Gastrocnemius medialis (tissue), 4 donors: ENCODE data around the gene KIAA1549. TPM values are rescaled to one million over a fixed set of nuclear protein-coding genes. Genes with fewer than 3 reads are reported as not detected.

ENCODE experiments used
- ATAC-seq, 2 donors: fragments of 150-250 bp; one replicate each; pipeline ENCODE4 v1.9.1; 2016
- DNase-seq, 2 donors: peaks; one replicate each; pipeline ENCODE4 v3.0.0-alpha.2; 2019
- H3K27ac ChIP-seq, 4 donors: fragments of 200-600 bp; sonication (generic); 1 replicate in 1 of 4; 2 replicates in 3 of 4; pipeline ENCODE4 v1.5.1; 2016 to 2018; ENCODE audit warnings: mild to moderate bottlenecking in 2 of 4, moderate library complexity in 1 of 4
- H3K27me3 ChIP-seq, 3 donors: fragments of 200-600 bp; sonication (generic) in 2 of 3; 1 replicate in 1 of 3; 2 replicates in 2 of 3; pipeline versions ENCODE4 v1.5.1 to v1.6.0; 2016 to 2019; ENCODE audit warnings: mild to moderate bottlenecking in 1 of 3, moderate library complexity in 1 of 3
- H3K36me3 ChIP-seq, 2 donors: fragments of 200-600 bp; sonication (generic) in 1 of 2; one replicate each; pipeline ENCODE4 v1.5.1; 2017 to 2018
- H3K4me1 ChIP-seq, 2 donors: fragments of 200-600 bp; sonication (generic) in 1 of 2; one replicate each; pipeline ENCODE4 v1.5.1; 2016 to 2017; ENCODE audit warnings: mild to moderate bottlenecking in 2 of 2
- H3K4me3 ChIP-seq, 4 donors: fragments of 200-600 bp; sonication (generic) in 3 of 4; 1 replicate in 1 of 4; 2 replicates in 3 of 4; pipeline ENCODE4 v1.5.1; 2016 to 2019; ENCODE audit warnings: mild to moderate bottlenecking in 2 of 4
- H3K9me3 ChIP-seq, 3 donors: fragments of 200-600 bp; sonication (generic) in 2 of 3; 1 replicate in 1 of 3; 2 replicates in 2 of 3; pipeline ENCODE4 v1.5.1; 2016 to 2019
- POLR2A ChIP-seq, 2 donors: fragments of 450-650 bp; IDR thresholded peaks; one replicate each; pipeline ENCODE4 v1.6.1; 2017; ENCODE audit warnings: antibody characterized with exemption in 2 of 2, mild to moderate bottlenecking in 2 of 2, moderate library complexity in 2 of 2
- in situ Hi-C, 4 donors: fragments of 200-750 bp; cut with MboI; loops; one replicate each; pipeline versions ENCODE4 v1.15.0 to v1.8.0; 2017; ENCODE audit warnings: low sequenced_read_pairs in 4 of 4
- intact Hi-C: fragments of 100-400 bp; cut with DNase I; formaldehyde crosslinking; loops from one replicate; pipeline ENCODE4 v1.15.1; 2023; ENCODE audit warnings: low total_unique reads
- total RNA-seq, 4 donors: library from RNA; depleted of rRNA; stranded (reverse); fragments of >200 nt; gene quantifications; one replicate each; pipeline versions ENCODE4 v1.1.0 to v1.2.3, GENCODE V29; 2016
- TF ChIP-seq, protein P1 (sequence below), 5 experiments: fragments of 450-650 bp in 3 of 5; fragments of 200-600 bp in 2 of 5; sonication (generic) in 2 of 5; IDR thresholded peaks in 4 of 5; conservative IDR thresholded peaks in 1 of 5; 1 replicate in 4 of 5; 2 replicates in 1 of 5; pipeline ENCODE4 v1.5.1; 2016 to 2019; ENCODE audit warnings: antibody characterized with exemption in 5 of 5, mild to moderate bottlenecking in 3 of 5, moderate library complexity in 3 of 5

The KIAA1549 gene
- total RNA-seq, 4 donors from 2014 or later: 0.55 to 0.87 (median 0.75) TPM

DNA sequence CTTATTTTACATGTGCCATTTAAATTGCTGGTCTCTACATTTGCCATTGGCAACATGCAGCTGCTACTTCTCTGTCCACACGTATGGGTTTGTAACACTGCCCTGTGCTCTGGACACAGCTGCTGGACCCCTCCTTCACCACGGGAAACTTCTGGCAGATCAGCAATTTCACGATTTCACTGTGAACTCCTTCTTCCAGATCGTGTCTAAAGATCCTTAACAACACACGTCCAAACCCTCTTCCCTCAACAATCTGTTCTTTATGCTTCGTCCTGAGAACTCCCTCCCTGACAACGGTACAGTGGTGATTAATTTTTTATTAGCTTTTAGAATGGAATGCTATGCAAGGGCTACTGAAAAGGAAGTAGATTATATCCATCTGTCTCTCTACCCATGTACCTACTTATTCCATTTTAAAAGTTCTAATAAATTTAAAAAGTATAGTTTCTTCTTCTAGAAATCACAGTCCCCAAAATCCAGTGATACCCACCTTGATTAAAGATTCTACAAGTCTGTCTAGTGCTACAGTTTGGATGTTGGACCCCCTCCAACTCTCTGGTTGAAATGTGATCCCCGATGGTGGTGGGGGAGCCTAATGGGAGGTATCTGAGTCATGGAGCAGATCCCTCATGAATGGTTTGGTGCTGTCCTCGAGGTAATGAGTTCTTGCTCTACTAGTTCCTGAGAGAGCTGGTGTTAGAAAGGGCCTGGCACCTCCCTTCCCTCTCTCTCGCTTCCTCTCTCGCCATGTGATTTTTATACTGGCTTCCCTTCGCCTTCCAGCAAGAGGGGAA, 81.0 kb downstream of the KIAA1549 start:
- Histone ChIP-seq H3K9me3 (no peaks in the 10 kb centered on the region), H3K27me3 (no peaks in the 10 kb centered on the region), H3K36me3 (no peaks in the 10 kb centered on the region), H3K4me3 (no peak overlapping the region), H3K27ac (no peak overlapping the region), H3K4me1 (no peaks in the 10 kb centered on the region)
- in situ Hi-C loops (no loop called here), intact Hi-C loops (no loop called here)
- DNase-seq (no peak), ATAC-seq (no peak)
- TF ChIP-seq, protein P1, sequence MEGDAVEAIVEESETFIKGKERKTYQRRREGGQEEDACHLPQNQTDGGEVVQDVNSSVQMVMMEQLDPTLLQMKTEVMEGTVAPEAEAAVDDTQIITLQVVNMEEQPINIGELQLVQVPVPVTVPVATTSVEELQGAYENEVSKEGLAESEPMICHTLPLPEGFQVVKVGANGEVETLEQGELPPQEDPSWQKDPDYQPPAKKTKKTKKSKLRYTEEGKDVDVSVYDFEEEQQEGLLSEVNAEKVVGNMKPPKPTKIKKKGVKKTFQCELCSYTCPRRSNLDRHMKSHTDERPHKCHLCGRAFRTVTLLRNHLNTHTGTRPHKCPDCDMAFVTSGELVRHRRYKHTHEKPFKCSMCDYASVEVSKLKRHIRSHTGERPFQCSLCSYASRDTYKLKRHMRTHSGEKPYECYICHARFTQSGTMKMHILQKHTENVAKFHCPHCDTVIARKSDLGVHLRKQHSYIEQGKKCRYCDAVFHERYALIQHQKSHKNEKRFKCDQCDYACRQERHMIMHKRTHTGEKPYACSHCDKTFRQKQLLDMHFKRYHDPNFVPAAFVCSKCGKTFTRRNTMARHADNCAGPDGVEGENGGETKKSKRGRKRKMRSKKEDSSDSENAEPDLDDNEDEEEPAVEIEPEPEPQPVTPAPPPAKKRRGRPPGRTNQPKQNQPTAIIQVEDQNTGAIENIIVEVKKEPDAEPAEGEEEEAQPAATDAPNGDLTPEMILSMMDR (IDR thresholded peaks at IDR 0.05 in 4 of 5, conservative IDR thresholded peaks at IDR 0.05 in 1 of 5): no peak

- H3K27ac ChIP-seq: no peak overlapping the region
- no peak overlapping the region for H3K4me3 ChIP-seq
- ATAC-seq (no peak), DNase-seq (no peak)
- no peaks in the 10 kb centered on the region for H3K36me3 ChIP-seq
- intact Hi-C loops (no loop called here), in situ Hi-C loops (no loop called here)
- H3K4me1 ChIP-seq: no peaks in the 10 kb centered on the region
- no peaks in the 10 kb centered on the region for H3K27me3 ChIP-seq
- H3K9me3 ChIP-seq: no peaks in the 10 kb centered on the region
- no peak for TF ChIP-seq POLR2A (IDR thresholded peaks at IDR 0.05)
- TF ChIP-seq, protein P1 (IDR thresholded peaks at IDR 0.05 in 4 of 5, conservative IDR thresholded peaks at IDR 0.05 in 1 of 5): no peak
These were observed 82.4 kb downstream of the KIAA1549 start for GRCh38 chr7:138898802-138899201.

DNA sequence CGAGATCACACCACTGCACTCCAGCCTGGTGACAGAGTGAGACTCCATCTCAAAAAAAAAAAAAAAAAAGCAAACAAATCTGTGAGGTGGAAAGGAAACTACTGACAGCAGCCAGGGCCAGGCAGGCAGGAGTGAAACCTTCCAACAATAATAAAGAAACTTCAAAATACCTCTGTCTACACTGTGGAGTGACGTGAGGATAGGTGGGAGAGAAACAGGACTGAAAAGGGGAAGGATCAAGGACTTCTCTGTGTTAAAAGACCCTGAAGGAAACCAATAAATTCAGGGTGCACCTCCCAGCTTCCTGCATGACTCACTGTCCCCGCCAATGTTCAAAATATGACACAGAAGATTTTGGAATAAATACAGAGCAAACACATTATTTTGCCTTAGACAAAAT, 82.9 kb downstream of the KIAA1549 start:
- no peak overlapping the region for H3K4me3 ChIP-seq
- DNase-seq: no peak
- TF ChIP-seq, protein P1 (IDR thresholded peaks at IDR 0.05 in 4 of 5, conservative IDR thresholded peaks at IDR 0.05 in 1 of 5): no peak
- TF ChIP-seq POLR2A (IDR thresholded peaks at IDR 0.05): no peak
- no peaks in the 10 kb centered on the region for H3K4me1 ChIP-seq
- intact Hi-C loops (no loop called here), in situ Hi-C loops (no loop called here)
- H3K9me3 ChIP-seq: no peaks in the 10 kb centered on the region
- no peak overlapping the region for H3K27ac ChIP-seq
- H3K27me3 ChIP-seq: no peaks in the 10 kb centered on the region
- no peaks in the 10 kb centered on the region for H3K36me3 ChIP-seq
- ATAC-seq: no peak

- TF ChIP-seq, protein P1 (IDR thresholded peaks at IDR 0.05 in 4 of 5, conservative IDR thresholded peaks at IDR 0.05 in 1 of 5): no peak
- TF ChIP-seq POLR2A (IDR thresholded peaks at IDR 0.05): no peak
- no peak overlapping the region for H3K27ac ChIP-seq
- in situ Hi-C loops (no loop called here), intact Hi-C loops (no loop called here)
- no peak overlapping the region for H3K4me3 ChIP-seq
- H3K36me3 ChIP-seq: no peaks in the 10 kb centered on the region
- ATAC-seq (no peak), DNase-seq (no peak)
- no peaks in the 10 kb centered on the region for H3K4me1 ChIP-seq
- H3K9me3 ChIP-seq: no peaks in the 10 kb centered on the region
- no peaks in the 10 kb centered on the region for H3K27me3 ChIP-seq
These were observed 85.5 kb downstream of the KIAA1549 start for GRCh38 chr7:138895679-138896078.

DNA sequence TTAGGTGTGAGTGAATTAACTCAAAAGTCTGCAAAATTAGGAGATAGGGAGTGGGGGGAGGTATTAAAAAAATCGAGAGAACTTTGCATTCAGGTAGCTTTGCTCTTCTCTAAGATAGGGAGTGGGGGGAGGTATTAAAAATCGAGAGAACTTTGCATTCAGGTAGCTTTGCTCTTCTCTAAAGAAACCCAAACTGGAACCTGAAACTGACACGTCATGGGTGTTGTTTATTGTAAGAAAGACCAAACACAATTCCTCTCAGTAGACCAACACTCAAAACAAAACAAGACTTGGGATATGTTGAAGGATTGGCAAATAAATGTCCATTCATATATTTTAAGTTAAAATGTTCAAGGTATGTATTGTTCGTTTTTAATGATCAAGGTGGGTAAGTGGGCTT, 87.9 kb downstream of the KIAA1549 start:
- ATAC-seq (no peak), DNase-seq (no peak)
- H3K36me3 ChIP-seq: no peaks in the 10 kb centered on the region
- H3K4me1 ChIP-seq: no peaks in the 10 kb centered on the region
- in situ Hi-C loops: no loop called here
- intact Hi-C loops: no loop called here
- no peaks in the 10 kb centered on the region for H3K27me3 ChIP-seq
- H3K9me3 ChIP-seq: no peaks in the 10 kb centered on the region
- H3K27ac ChIP-seq: no peak overlapping the region
- TF ChIP-seq, protein P1 (IDR thresholded peaks at IDR 0.05 in 4 of 5, conservative IDR thresholded peaks at IDR 0.05 in 1 of 5): no peak
- TF ChIP-seq POLR2A (IDR thresholded peaks at IDR 0.05): no peak
- H3K4me3 ChIP-seq: no peak overlapping the region
